A549 (cell line): Measurements from ENCODE around the gene GALP. TPM values are rescaled to one million over a fixed set of nuclear protein-coding genes. Genes with fewer than 3 reads are reported as not detected.

Source experiments
- ATAC-seq, 2 experiments: fragments of 200-7000 bp in 1 of 2; fragments of >200 bp in 1 of 2; cut with Nextera tagmentation in 1 of 2; cut with Tn5 transposase in 1 of 2; 3 replicates each; pipeline versions ENCODE4 v1.8.0 to v1.9.1; 2018 to 2020; ENCODE audit warnings: mild to moderate bottlenecking in 1 of 2, moderate library complexity in 1 of 2
- CTCF ChIA-PET: fragments of 300-600 bp; sonication (Branson Sonifier 250); formaldehyde crosslinking; extraction: SDS; loops from one replicate; lab custom pipeline; 2021; ENCODE audit warnings: antibody characterized with exemption, inconsistent platforms; lab: Yijun Ruan, JAX
- POLR2A ChIA-PET: fragments of 350-600 bp; formaldehyde crosslinking; extraction: SDS; loops from one replicate; lab custom pipeline; 2021; ENCODE audit warnings: antibody characterized with exemption, inconsistent platforms; lab: Yijun Ruan, JAX
- DNase-seq, 2 experiments: peaks; one replicate each; pipeline versions ENCODE4 v3.0.0 to v3.0.0-alpha.2; 2011 to 2016; ENCODE audit warnings: low read depth in 1 of 2, low spot score in 1 of 2
- FAIRE-seq: peaks from 2 replicates; lab custom pipeline; 2011; peaks lifted over from hg19 to GRCh38; lab: Jason Lieb, UNC
- H3K27ac ChIP-seq, 2 experiments: fragments of >200 bp; sonication (Bioruptor Twin); formaldehyde crosslinking; 3 replicates each; pipeline ENCODE4 v1.5.1; 2016 to 2017
- H3K4me1 ChIP-seq: fragments of >200 bp; sonication (Bioruptor Twin); formaldehyde crosslinking; 3 replicates; pipeline ENCODE4 v1.6.1; 2016
- H3K4me2 ChIP-seq: fragments of >200 bp; sonication (Bioruptor Twin); formaldehyde crosslinking; 3 replicates; pipeline ENCODE4 v1.6.1; 2016
- H3K4me3 ChIP-seq: fragments of >200 bp; sonication (Bioruptor Twin); formaldehyde crosslinking; 3 replicates; pipeline ENCODE4 v1.5.1; 2016
- H3K9me3 ChIP-seq: fragments of >200 bp; sonication (Bioruptor Twin); formaldehyde crosslinking; 3 replicates; pipeline ENCODE4 v1.6.1; 2016
- CHD4 ChIP-seq: fragments of 200-600 bp; sonication (generic); IDR thresholded peaks from 2 replicates; pipeline ENCODE4 v1.6.1; 2016; ENCODE audit warnings: antibody characterized with exemption, mild to moderate bottlenecking, borderline replicate concordance
- EHMT2 ChIP-seq: fragments of 200-600 bp; sonication (generic); IDR thresholded peaks from 2 replicates; pipeline ENCODE4 v1.6.1; 2016; ENCODE audit warnings: antibody characterized with exemption, low read depth, mild to moderate bottlenecking, moderate library complexity
- EP300 ChIP-seq, 2 experiments: fragments of >200 bp; sonication (Bioruptor Twin); formaldehyde crosslinking; IDR thresholded peaks; 2 replicates in 1 of 2; 3 replicates in 1 of 2; pipeline ENCODE4 v1.6.1; 2016 to 2017
- FOSL2 ChIP-seq, 2 experiments: fragments of 450-650 bp in 1 of 2; fragments of >200 bp in 1 of 2; sonication (Bioruptor Twin) in 1 of 2; formaldehyde crosslinking; IDR thresholded peaks; 2 replicates each; pipeline versions ENCODE4 v1.5.0 to v1.6.1; 2016 to 2020; ENCODE audit warnings: mild to moderate bottlenecking in 1 of 2, moderate library complexity in 1 of 2
- HDAC2 ChIP-seq: fragments of 200-600 bp; sonication (generic); IDR thresholded peaks from 2 replicates; pipeline ENCODE4 v1.6.1; 2016
- HOXB13 ChIP-seq: fragments of 250-450 bp; sonication (Bioruptor Pico); IDR thresholded peaks from 2 replicates; pipeline ENCODE4 v1.5.0; 2020; ENCODE audit warnings: low read depth, mild to moderate bottlenecking, moderate library complexity
- HOXB5 ChIP-seq: fragments of 250-450 bp; sonication (Bioruptor Pico); IDR thresholded peaks from 2 replicates; pipeline ENCODE4 v1.5.0; 2020; ENCODE audit warnings: mild to moderate bottlenecking, moderate library complexity
- JUN ChIP-seq, 2 experiments: fragments of >200 bp; sonication (Bioruptor Twin); formaldehyde crosslinking; IDR thresholded peaks; 2 replicates in 1 of 2; 3 replicates in 1 of 2; pipeline ENCODE4 v1.6.1; 2016 to 2017
- JUNB ChIP-seq: fragments of >200 bp; sonication (Bioruptor Twin); formaldehyde crosslinking; IDR thresholded peaks from 2 replicates; pipeline ENCODE4 v1.6.1; 2016
- KDM5A ChIP-seq: fragments of 200-600 bp; sonication (generic); IDR thresholded peaks from 2 replicates; pipeline ENCODE4 v1.6.1; 2016; ENCODE audit warnings: antibody characterized with exemption, mild to moderate bottlenecking
- MYC ChIP-seq: IDR thresholded peaks from 2 replicates; pipeline ENCODE4 v1.6.1; 2012; ENCODE audit warnings: mild to moderate bottlenecking, inconsistent platforms, low read length, improper control_type of control experiment, borderline replicate concordance
- NPAS2 ChIP-seq: fragments of 250-450 bp; sonication (Bioruptor Pico); IDR thresholded peaks from 2 replicates; pipeline ENCODE4 v1.8.0; 2022; ENCODE audit warnings: mild to moderate bottlenecking, moderate library complexity, borderline replicate concordance
- NR3C1 ChIP-seq: fragments of >200 bp; sonication (Bioruptor Twin); formaldehyde crosslinking; IDR thresholded peaks from 3 replicates; pipeline ENCODE4 v1.6.1; 2017
- POLR2AphosphoS2 ChIP-seq: conservative IDR thresholded peaks from 2 replicates; pipeline ENCODE4 v1.6.1; 2012; ENCODE audit warnings: low read length, improper control_type of control experiment, inconsistent platforms
- RAD21 ChIP-seq, 2 experiments: fragments of >200 bp in 1 of 2; sonication (Bioruptor Twin) in 1 of 2; formaldehyde crosslinking in 1 of 2; IDR thresholded peaks in 1 of 2; conservative IDR thresholded peaks in 1 of 2; 2 replicates in 1 of 2; 3 replicates in 1 of 2; pipeline ENCODE4 v1.6.1; 2012 to 2018; ENCODE audit warnings: inconsistent platforms in 1 of 2
- RARB ChIP-seq: fragments of 250-450 bp; sonication (Bioruptor Pico); IDR thresholded peaks from 2 replicates; pipeline ENCODE4 v1.8.0; 2021; ENCODE audit warnings: mild to moderate bottlenecking, moderate library complexity
- RNF2 ChIP-seq: fragments of 200-600 bp; sonication (generic); IDR thresholded peaks from 2 replicates; pipeline ENCODE4 v1.6.1; 2016; ENCODE audit warnings: low read depth, mild to moderate bottlenecking, antibody characterized with exemption, moderate library complexity, borderline replicate concordance
- ZNF302 ChIP-seq: fragments of 250-450 bp; sonication (Bioruptor Pico); IDR thresholded peaks from 2 replicates; pipeline ENCODE4 v1.9.0; 2021; ENCODE audit warnings: inconsistent platforms, mild to moderate bottlenecking, moderate library complexity
- WGBS: methylation state at CpG from one replicate; pipeline ENCODE4 v1.1.6; 2017; ENCODE audit errors: missing lambda C conversion rate; 5-methylcytosine and 5-hydroxymethylcytosine counted together
- polyA plus RNA-seq, 4 experiments: library from polyadenylated mRNA; depleted of rRNA in 3 of 4; stranded (reverse); fragments of >200 nt; fragmentation: RNase III in 1 of 4; extraction: RNeasy Plus Mini Kit Qiagen cat#74134 plus additional on column Dnase treatment in 1 of 4; gene quantifications; 2 replicates in 3 of 4; 3 replicates in 1 of 4; pipeline ENCODE4 v1.2.3, GENCODE V29; 2011 to 2017
- TF ChIP-seq, protein P1 (sequence below): fragments of 250-450 bp; sonication (Bioruptor Pico); IDR thresholded peaks from 2 replicates; pipeline ENCODE4 v1.5.0; 2021; ENCODE audit warnings: mild to moderate bottlenecking, moderate library complexity, borderline replicate concordance
- TF ChIP-seq, protein P2 (sequence below): fragments of 450-650 bp; IDR thresholded peaks from 2 replicates; pipeline ENCODE4 v1.6.1; 2014; ENCODE audit warnings: antibody characterized with exemption
- TF ChIP-seq, protein P3 (sequence below): fragments of 200-600 bp; sonication (generic); IDR thresholded peaks from 2 replicates; pipeline ENCODE4 v1.6.1; 2016; ENCODE audit warnings: antibody characterized with exemption, mild to moderate bottlenecking, moderate library complexity
- TF ChIP-seq, protein P4 (sequence below): IDR thresholded peaks from 2 replicates; pipeline ENCODE4 v1.6.1; 2012
- TF ChIP-seq, protein P5 (sequence below): fragments of 150-350 bp; IDR thresholded peaks from 2 replicates; pipeline ENCODE4 v1.6.1; 2014; ENCODE audit warnings: low read depth, mild to moderate bottlenecking, low read length

Gene GALP
- polyA plus RNA-seq, 2 of the 4 experiments (the other 2 are of a cell fraction) = not detected

DNA sequence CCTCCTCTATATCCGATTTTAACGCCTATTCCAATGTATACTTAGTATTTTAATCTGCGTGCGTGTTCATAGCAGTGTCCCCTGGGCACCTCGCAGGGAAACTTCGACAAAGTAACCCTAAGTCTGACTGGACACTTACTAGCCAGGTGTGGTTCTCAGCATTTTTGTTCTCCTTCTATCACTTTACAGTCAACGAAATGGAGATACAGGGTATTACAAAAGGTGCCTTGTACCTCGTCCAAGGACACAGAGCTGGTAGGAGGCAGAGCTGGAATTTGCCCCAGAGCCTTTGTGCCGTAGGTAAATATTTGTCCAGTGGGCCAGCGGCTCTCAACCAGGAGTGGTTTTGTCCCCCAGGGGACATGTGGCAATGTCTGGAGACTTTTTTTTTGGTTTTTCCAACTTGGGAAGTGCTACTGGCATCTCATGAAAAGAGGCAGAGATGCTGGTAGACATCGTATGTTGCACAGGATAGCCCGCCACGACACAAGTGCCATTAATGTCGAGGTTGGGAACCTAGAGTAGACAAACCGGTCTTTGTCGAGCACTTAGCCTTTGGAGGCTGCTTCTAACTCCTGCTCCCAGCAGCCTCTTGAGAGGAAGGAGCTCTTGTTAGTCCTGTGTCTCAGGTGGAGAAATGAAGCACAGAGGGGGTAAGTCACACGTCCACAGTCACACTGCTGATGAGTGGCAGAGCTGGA is 33.6 kb upstream of the GALP start:
- TF ChIP-seq KDM5A = no peak
- TF ChIP-seq POLR2AphosphoS2 = no peak
- TF ChIP-seq, protein P1, sequence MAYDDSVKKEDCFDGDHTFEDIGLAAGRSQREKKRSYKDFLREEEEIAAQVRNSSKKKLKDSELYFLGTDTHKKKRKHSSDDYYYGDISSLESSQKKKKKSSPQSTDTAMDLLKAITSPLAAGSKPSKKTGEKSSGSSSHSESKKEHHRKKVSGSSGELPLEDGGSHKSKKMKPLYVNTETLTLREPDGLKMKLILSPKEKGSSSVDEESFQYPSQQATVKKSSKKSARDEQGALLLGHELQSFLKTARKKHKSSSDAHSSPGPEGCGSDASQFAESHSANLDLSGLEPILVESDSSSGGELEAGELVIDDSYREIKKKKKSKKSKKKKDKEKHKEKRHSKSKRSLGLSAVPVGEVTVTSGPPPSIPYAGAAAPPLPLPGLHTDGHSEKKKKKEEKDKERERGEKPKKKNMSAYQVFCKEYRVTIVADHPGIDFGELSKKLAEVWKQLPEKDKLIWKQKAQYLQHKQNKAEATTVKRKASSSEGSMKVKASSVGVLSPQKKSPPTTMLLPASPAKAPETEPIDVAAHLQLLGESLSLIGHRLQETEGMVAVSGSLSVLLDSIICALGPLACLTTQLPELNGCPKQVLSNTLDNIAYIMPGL (CRISPR knock-in tag) = no peak
- TF ChIP-seq, protein P2, sequence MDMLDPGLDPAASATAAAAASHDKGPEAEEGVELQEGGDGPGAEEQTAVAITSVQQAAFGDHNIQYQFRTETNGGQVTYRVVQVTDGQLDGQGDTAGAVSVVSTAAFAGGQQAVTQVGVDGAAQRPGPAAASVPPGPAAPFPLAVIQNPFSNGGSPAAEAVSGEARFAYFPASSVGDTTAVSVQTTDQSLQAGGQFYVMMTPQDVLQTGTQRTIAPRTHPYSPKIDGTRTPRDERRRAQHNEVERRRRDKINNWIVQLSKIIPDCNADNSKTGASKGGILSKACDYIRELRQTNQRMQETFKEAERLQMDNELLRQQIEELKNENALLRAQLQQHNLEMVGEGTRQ = no peak
- no peak for TF ChIP-seq JUNB
- TF ChIP-seq EHMT2 = no peak
- no peak for TF ChIP-seq ZNF302
- TF ChIP-seq HDAC2 = no peak
- no peak for TF ChIP-seq JUN (IDR thresholded peaks at IDR 0.05)
- TF ChIP-seq, protein P3, sequence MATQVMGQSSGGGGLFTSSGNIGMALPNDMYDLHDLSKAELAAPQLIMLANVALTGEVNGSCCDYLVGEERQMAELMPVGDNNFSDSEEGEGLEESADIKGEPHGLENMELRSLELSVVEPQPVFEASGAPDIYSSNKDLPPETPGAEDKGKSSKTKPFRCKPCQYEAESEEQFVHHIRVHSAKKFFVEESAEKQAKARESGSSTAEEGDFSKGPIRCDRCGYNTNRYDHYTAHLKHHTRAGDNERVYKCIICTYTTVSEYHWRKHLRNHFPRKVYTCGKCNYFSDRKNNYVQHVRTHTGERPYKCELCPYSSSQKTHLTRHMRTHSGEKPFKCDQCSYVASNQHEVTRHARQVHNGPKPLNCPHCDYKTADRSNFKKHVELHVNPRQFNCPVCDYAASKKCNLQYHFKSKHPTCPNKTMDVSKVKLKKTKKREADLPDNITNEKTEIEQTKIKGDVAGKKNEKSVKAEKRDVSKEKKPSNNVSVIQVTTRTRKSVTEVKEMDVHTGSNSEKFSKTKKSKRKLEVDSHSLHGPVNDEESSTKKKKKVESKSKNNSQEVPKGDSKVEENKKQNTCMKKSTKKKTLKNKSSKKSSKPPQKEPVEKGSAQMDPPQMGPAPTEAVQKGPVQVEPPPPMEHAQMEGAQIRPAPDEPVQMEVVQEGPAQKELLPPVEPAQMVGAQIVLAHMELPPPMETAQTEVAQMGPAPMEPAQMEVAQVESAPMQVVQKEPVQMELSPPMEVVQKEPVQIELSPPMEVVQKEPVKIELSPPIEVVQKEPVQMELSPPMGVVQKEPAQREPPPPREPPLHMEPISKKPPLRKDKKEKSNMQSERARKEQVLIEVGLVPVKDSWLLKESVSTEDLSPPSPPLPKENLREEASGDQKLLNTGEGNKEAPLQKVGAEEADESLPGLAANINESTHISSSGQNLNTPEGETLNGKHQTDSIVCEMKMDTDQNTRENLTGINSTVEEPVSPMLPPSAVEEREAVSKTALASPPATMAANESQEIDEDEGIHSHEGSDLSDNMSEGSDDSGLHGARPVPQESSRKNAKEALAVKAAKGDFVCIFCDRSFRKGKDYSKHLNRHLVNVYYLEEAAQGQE = no peak
- TF ChIP-seq, protein P4, sequence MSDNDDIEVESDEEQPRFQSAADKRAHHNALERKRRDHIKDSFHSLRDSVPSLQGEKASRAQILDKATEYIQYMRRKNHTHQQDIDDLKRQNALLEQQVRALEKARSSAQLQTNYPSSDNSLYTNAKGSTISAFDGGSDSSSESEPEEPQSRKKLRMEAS = no peak
- no peak for TF ChIP-seq HOXB5 (CRISPR knock-in tag)
- no peak for TF ChIP-seq NPAS2 (CRISPR knock-in tag)
- no peak for TF ChIP-seq RNF2
- no peak for TF ChIP-seq FOSL2 (IDR thresholded peaks at IDR 0.05)
- no peak for TF ChIP-seq FOSL2 (CRISPR knock-in tag; IDR thresholded peaks at IDR 0.05)
- H3K4me1 ChIP-seq = peaks cover 22% of the 10 kb centered on the region; the same call in 2 of the 3 replicates
- 67% methylated on average over 17 of the region's 17 CpGs for WGBS
- H3K9me3 ChIP-seq = no peaks in the 10 kb centered on the region
- DNase-seq (no peak), ATAC-seq (no peak), FAIRE-seq (no peak)
- ChIA-PET POLR2A (interaction anchor here (0.7 kb wide), 2 partner anchors 32 to 50 kb away, joined by 3 to 4 read pairs; no protein-coding TSS in a partner anchor), CTCF (interaction anchor here (0.6 to 1.8 kb wide), 8 partner anchors 9 to 111 kb away, joined by 3 to 6 read pairs (median 4); no protein-coding TSS in a partner anchor)
- peak overlapping the region; percentile 54 for H3K4me3 ChIP-seq
- H3K4me2 ChIP-seq = peak overlapping the region; percentile 79
- peak overlapping the region; percentile 87 to 88 for H3K27ac ChIP-seq

DNA sequence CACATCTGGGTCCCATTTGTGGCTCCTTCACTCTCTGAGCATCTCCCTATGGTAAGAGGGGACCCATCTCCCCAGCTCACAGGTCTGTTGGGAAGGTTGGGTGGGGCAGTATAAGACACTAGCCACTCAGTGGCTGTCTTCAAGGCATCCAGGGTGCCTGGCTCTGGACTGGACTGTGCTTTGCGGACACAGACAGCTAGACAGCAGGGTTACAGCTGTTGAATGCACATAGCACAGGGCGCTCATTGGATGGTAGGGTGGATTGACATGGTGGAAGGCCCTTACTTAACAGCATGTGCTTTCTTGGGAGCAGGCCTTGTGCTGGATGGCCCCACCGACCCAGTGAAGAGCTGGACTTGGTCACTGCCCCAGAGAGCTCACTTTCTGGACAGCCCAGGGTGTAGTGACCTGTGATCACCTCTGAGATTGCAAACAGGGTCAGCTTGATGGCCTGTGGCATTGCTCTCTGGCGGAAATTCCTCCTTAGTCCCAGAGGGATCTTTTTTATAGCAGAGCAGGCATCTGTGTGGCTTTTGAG is 32.8 kb upstream of the GALP start:
- 67% methylated on average over 2 of the region's 4 CpGs for WGBS
- H3K4me2 ChIP-seq = peak overlapping the region; percentile 79; the same call in 1 of the 3 replicates
- POLR2A ChIA-PET = no interaction called here
- TF ChIP-seq CHD4 (no peak), NR3C1 (no peak), RAD21 (conservative IDR thresholded peaks at IDR 0.05 in 1 of 2, IDR thresholded peaks at IDR 0.05 in 1 of 2) (no peak), EP300 (IDR thresholded peaks at IDR 0.05) (no peak), RARB (CRISPR knock-in tag) (no peak), MYC (no peak), HOXB13 (no peak)
- TF ChIP-seq, protein P5, sequence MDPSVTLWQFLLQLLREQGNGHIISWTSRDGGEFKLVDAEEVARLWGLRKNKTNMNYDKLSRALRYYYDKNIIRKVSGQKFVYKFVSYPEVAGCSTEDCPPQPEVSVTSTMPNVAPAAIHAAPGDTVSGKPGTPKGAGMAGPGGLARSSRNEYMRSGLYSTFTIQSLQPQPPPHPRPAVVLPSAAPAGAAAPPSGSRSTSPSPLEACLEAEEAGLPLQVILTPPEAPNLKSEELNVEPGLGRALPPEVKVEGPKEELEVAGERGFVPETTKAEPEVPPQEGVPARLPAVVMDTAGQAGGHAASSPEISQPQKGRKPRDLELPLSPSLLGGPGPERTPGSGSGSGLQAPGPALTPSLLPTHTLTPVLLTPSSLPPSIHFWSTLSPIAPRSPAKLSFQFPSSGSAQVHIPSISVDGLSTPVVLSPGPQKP = no peak
- TF ChIP-seq, protein P3 = no peak

More for the DNA sequence above, 32.8 kb upstream of the GALP start:
- DNase-seq (no peak), ATAC-seq (no peak), FAIRE-seq (no peak)
- Histone ChIP-seq H3K4me3 (no peak overlapping the region), H3K4me1 (peaks cover 16% of the 10 kb centered on the region; the same call in 2 of the 3 replicates), H3K9me3 (no peaks in the 10 kb centered on the region), H3K27ac (no peak overlapping the region)
- CTCF ChIA-PET = interaction anchor here (0.8 to 1.8 kb wide), 6 partner anchors 10 to 110 kb away, joined by 3 to 6 read pairs (median 4); no protein-coding TSS in a partner anchor
